Esophagus mucosa (tissue), 1 donor: ENCODE results near the gene NFKBIZ. TPM values are rescaled to one million over a fixed set of nuclear protein-coding genes. Genes with fewer than 3 reads are reported as not detected.
"Not testable (repeated sequence)": the region's sequence is repeated elsewhere in the genome, so short reads cannot be mapped to it uniquely, and the experiment has no call there.

Experiments
- ATAC-seq: fragments of 200-7000 bp; cut with Tn5 transposase; one replicate; pipeline ENCODE4 v1.9.1; 2020
- total RNA-seq: library from RNA; stranded (reverse); gene quantifications from one replicate; pipeline ENCODE4 v1.2.4, GENCODE V29; 2023
- donor health status: DM: yes; HTN: yes; CAD: no.

NFKBIZ gene
- total RNA-seq, 1 donor from 2014 or later, result 56.3 TPM

- no peak for ATAC-seq
Observed at GRCh38 chr3:101851072-101851770, 1.9 kb downstream of the NFKBIZ start.

GRCh38 chr3:101851850-101852714 is 2.8 kb downstream of the NFKBIZ start:
- ATAC-seq, result no peak

GRCh38 chr3:101852983-101853840 is 3.9 kb downstream of the NFKBIZ start:
- no peak for ATAC-seq

- ATAC-seq, result no peak
Observed at GRCh38 chr3:101853982-101854381, 4.7 kb downstream of the NFKBIZ start.

GRCh38 chr3:101854608-101855304 is 5.4 kb downstream of the NFKBIZ start:
- peak; percentile 24 for ATAC-seq

- ATAC-seq, result no peak
Observed at GRCh38 chr3:101857301-101857741, 8.0 kb downstream of the NFKBIZ start.

- ATAC-seq, result no peak
Observed at GRCh38 chr3:101858464-101859030, 9.2 kb downstream of the NFKBIZ start.

GRCh38 chr3:101859882-101860448 is 10.7 kb downstream of the NFKBIZ start:
- no peak for ATAC-seq

GRCh38 chr3:101861212-101861788 is 12.0 kb downstream of the NFKBIZ start:
- ATAC-seq, result no peak

GRCh38 chr3:101861789-101862415 is 12.6 kb downstream of the NFKBIZ start:
- ATAC-seq, result no peak

- peak; percentile 60 for ATAC-seq
Observed at GRCh38 chr3:101862416-101863165, 13.3 kb downstream of the NFKBIZ start.

GRCh38 chr3:101864926-101865325 is 15.6 kb downstream of the NFKBIZ start:
- ATAC-seq, result not testable (repeated sequence)

GRCh38 chr3:101865751-101866509 is 16.6 kb downstream of the NFKBIZ start:
- no peak for ATAC-seq

GRCh38 chr3:101867511-101867910 is 18.2 kb downstream of the NFKBIZ start:
- ATAC-seq, result no peak

GRCh38 chr3:101867996-101868395 is 18.7 kb downstream of the NFKBIZ start:
- no peak for ATAC-seq

- peak; percentile 83 for ATAC-seq
Observed at GRCh38 chr3:101868534-101869464, 19.5 kb downstream of the NFKBIZ start.

- peak; percentile 12 for ATAC-seq
Observed at GRCh38 chr3:101870138-101870537, 20.8 kb downstream of the NFKBIZ start.

- no peak for ATAC-seq
Observed at GRCh38 chr3:101873619-101874018, 24.3 kb downstream of the NFKBIZ start.
